ENCODE data around the gene TMEM179.

The TMEM179 gene

GRCh38 chr14:104598910-104599273 lies 5.7 kb downstream of the TMEM179 start:
- DNase-seq (ENCODE audit: low read depth in 2 of 2) = no peak

- DNase-seq (ENCODE audit: low read depth in 2 of 2) = no peak
Measured at GRCh38 chr14:104598039-104598909, 6.3 kb downstream of the TMEM179 start.

- no peak for DNase-seq (ENCODE audit: low read depth in 2 of 2)
Measured at GRCh38 chr14:104597576-104597975, 7.0 kb downstream of the TMEM179 start.

- DNase-seq (ENCODE audit: low read depth in 2 of 2) = no peak
Measured at GRCh38 chr14:104596927-104597351, 7.6 kb downstream of the TMEM179 start.

GRCh38 chr14:104596451-104596918 lies 8.1 kb downstream of the TMEM179 start:
- no peak for DNase-seq (ENCODE audit: low read depth in 2 of 2)

- DNase-seq (ENCODE audit: low read depth in 2 of 2) = no peak
Measured at GRCh38 chr14:104595911-104596450, 8.6 kb downstream of the TMEM179 start.

- no peak for DNase-seq (ENCODE audit: low read depth in 2 of 2)
Measured at GRCh38 chr14:104595116-104595675, 9.4 kb downstream of the TMEM179 start.

GRCh38 chr14:104594310-104595046 lies 10.1 kb downstream of the TMEM179 start:
- no peak for DNase-seq (ENCODE audit: low read depth in 2 of 2)

GRCh38 chr14:104593710-104594136 lies 10.8 kb downstream of the TMEM179 start:
- DNase-seq (ENCODE audit: low read depth in 2 of 2) = no peak

GRCh38 chr14:104593241-104593701 lies 11.3 kb downstream of the TMEM179 start:
- DNase-seq (ENCODE audit: low read depth in 2 of 2) = no peak

- DNase-seq (ENCODE audit: low read depth in 2 of 2) = no peak
Measured at GRCh38 chr14:104592785-104593184, 11.8 kb downstream of the TMEM179 start.

GRCh38 chr14:104592292-104592672 lies 12.3 kb downstream of the TMEM179 start:
- no peak for DNase-seq (ENCODE audit: low read depth in 2 of 2)

- DNase-seq (ENCODE audit: low read depth in 2 of 2) = no peak
Measured at GRCh38 chr14:104591506-104592291, 12.9 kb downstream of the TMEM179 start.

- no peak for DNase-seq (ENCODE audit: low read depth in 2 of 2)
Measured at GRCh38 chr14:104591031-104591430, 13.5 kb downstream of the TMEM179 start.

GRCh38 chr14:104590240-104590965 lies 14.2 kb downstream of the TMEM179 start:
- no peak for DNase-seq (ENCODE audit: low read depth in 2 of 2)

- no peak for DNase-seq (ENCODE audit: low read depth in 2 of 2)
Measured at GRCh38 chr14:104589338-104590195, 15.0 kb downstream of the TMEM179 start.

GRCh38 chr14:104588066-104588857 lies 16.3 kb downstream of the TMEM179 start:
- DNase-seq (ENCODE audit: low read depth in 2 of 2) = no peak

GRCh38 chr14:104587641-104588040 lies 16.9 kb downstream of the TMEM179 start:
- no peak for DNase-seq (ENCODE audit: low read depth in 2 of 2)

All from stimulated activated CD8-positive, alpha-beta memory T cell treated with anti-CD3 and anti-CD28 coated beads, Interleukin-2, amount 100 ng/mL, for 1 hour (primary cell).